A673 (cell line): ENCODE data around the gene ENTR1. TPM values are rescaled to one million over a fixed set of nuclear protein-coding genes. Genes with fewer than 3 reads are reported as not detected.

Experiments used
- BruUV-seq: library from RNA; stranded (reverse); fragments of 400-500 nt; replicated peaks from 2 replicates; lab custom pipeline; 2021; lab: Mats Ljungman, UMichigan
- CTCF ChIA-PET: fragments of 300-600 bp; sonication (Branson Sonifier 250); formaldehyde crosslinking; loops from one replicate; lab custom pipeline; 2022; ENCODE audit warnings: antibody characterized with exemption; lab: Charles Lee
- POLR2A ChIA-PET: fragments of 300-600 bp; sonication (Branson Sonifier 250); formaldehyde crosslinking; loops from one replicate; lab custom pipeline; 2022; ENCODE audit warnings: antibody characterized with exemption; ENCODE audit not compliant: low non-redundant PET; lab: Charles Lee
- DNase-seq: peaks from one replicate; pipeline ENCODE4 v3.0.0-alpha.2; 2015; ENCODE audit warnings: low spot score
- H3K27ac ChIP-seq: fragments of 200-600 bp; sonication (generic); 2 replicates; pipeline ENCODE4 v1.5.1; 2016; ENCODE audit warnings: mixed run types, low read depth, mild to moderate bottlenecking, mixed read lengths, antibody characterized with exemption, low read length; ENCODE audit not compliant: poor library complexity, severe bottlenecking
- H3K27me3 ChIP-seq: fragments of 200-600 bp; sonication (generic); replicated peaks from 2 replicates; pipeline ENCODE4 v1.6.1; 2017; ENCODE audit warnings: mixed run types, low read depth, mild to moderate bottlenecking, mixed read lengths, antibody characterized with exemption, low read length; ENCODE audit not compliant: insufficient read depth, poor library complexity
- H3K36me3 ChIP-seq: fragments of 200-600 bp; sonication (generic); 2 replicates; pipeline ENCODE4 v1.6.1; 2016; ENCODE audit warnings: mixed run types, mild to moderate bottlenecking, mixed read lengths, antibody characterized with exemption, low read length; ENCODE audit not compliant: insufficient read depth, poor library complexity, severe bottlenecking
- H3K4me1 ChIP-seq: fragments of 200-600 bp; sonication (generic); 2 replicates; pipeline ENCODE4 v1.6.1; 2017; ENCODE audit warnings: mixed run types, mild to moderate bottlenecking, mixed read lengths, antibody characterized with exemption, low read length; ENCODE audit not compliant: insufficient read depth, poor library complexity, severe bottlenecking
- H3K4me3 ChIP-seq: fragments of 200-600 bp; sonication (generic); 2 replicates; pipeline ENCODE4 v1.5.1; 2016; ENCODE audit warnings: low read depth, mixed run types, mild to moderate bottlenecking, mixed read lengths, low read length; ENCODE audit not compliant: poor library complexity, severe bottlenecking
- H3K9me3 ChIP-seq: fragments of 200-600 bp; sonication (generic); 2 replicates; pipeline ENCODE4 v1.6.1; 2016; ENCODE audit warnings: mixed run types, low read depth, mild to moderate bottlenecking, mixed read lengths, antibody characterized with exemption, low read length; ENCODE audit not compliant: poor library complexity, severe bottlenecking
- CTCF ChIP-seq: fragments of 300-800, 200-600 bp; sonication (generic); conservative IDR thresholded peaks from 2 replicates; pipeline ENCODE4 v1.5.1; 2017; ENCODE audit warnings: low read depth, mild to moderate bottlenecking, antibody characterized with exemption, low read length, moderate library complexity, mixed read lengths
- EZH2 ChIP-seq: fragments of 200-600 bp; sonication (generic); IDR thresholded peaks from 2 replicates; pipeline ENCODE4 v1.6.1; 2017; ENCODE audit warnings: borderline replicate concordance, low read depth, mild to moderate bottlenecking, mixed read lengths, antibody characterized with exemption, low read length; ENCODE audit not compliant: poor library complexity, severe bottlenecking
- intact Hi-C: fragments of 100-400 bp; cut with micrococcal nuclease; formaldehyde crosslinking; loops from one replicate; pipeline ENCODE4 v1.10.0; 2022; ENCODE audit not compliant: unreplicated experiment
- total RNA-seq: library from RNA; stranded (reverse); gene quantifications from 2 replicates; pipeline ENCODE4 v1.2.3, GENCODE V29; 2021

Gene ENTR1
- total RNA-seq, 1 experiment from 2014 or later, result 146 TPM

DNA sequence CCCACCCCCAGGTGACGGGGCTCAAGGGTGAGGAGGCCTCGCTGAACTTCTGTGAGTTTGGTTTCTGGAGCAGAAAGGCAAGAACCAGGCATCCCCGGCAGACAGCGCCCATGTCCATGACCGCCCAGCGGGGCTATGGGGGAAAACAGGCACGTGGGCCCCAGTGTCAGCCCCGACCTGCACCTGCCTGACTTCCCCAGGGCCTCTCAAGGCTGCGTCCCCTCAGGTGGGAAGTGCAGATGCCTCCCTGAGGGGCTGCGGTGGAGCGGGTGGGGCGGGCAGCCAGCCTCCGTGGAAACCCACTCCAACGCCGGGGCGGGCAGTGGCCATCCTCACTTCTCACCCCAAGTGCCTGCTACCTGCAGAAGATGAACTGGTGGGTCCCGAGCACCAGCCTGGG is 30.0 kb downstream of the ENTR1 start:
- intact Hi-C loops, result no loop called here
- peaks cover 52% of the 10 kb centered on the region for H3K36me3 ChIP-seq

GRCh38 chr9:136379891-136380290 is 30.5 kb downstream of the ENTR1 start:
- H3K36me3 ChIP-seq, result peaks cover 52% of the 10 kb centered on the region
- POLR2A ChIA-PET, result no interaction called here
- CTCF ChIA-PET, result no interaction called here

More for the DNA sequence above, 30.0 kb downstream of the ENTR1 start:
- no peak for DNase-seq
- Histone ChIP-seq H3K27me3 (no peaks in the 10 kb centered on the region), H3K9me3 (no peaks in the 10 kb centered on the region), H3K27ac (no peak overlapping the region), H3K4me3 (no peak overlapping the region), H3K4me1 (no peaks in the 10 kb centered on the region)
- BruUV-seq, result no TSS peak
- ChIA-PET CTCF (no interaction called here), POLR2A (no interaction called here)
- no peak for TF ChIP-seq CTCF
- TF ChIP-seq EZH2, result no peak

DNA sequence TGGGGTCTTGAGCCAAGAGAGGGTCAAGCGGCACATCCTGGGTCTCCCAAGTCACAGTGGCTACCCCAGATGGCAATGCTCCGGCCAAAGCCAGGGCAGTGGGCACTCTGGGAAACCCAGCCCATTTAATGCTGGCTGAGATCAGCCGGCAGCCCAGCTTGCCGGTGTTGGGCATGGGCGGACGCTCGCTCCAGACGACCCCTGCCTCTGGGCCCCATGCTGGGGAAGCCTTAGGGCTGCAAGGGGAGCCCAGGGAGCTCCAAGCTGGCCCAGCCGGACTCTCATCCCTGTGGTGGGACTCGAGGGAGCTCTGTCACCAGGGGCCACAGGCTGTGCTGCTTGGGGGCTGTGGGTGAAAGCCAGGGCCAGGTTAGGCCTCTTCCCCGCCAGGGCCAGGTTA is 31.0 kb downstream of the ENTR1 start:
- no peaks in the 10 kb centered on the region for H3K4me1 ChIP-seq
- DNase-seq, result no peak
- intact Hi-C loops, result no loop called here
- no peaks in the 10 kb centered on the region for H3K27me3 ChIP-seq
- H3K36me3 ChIP-seq, result peaks cover 47% of the 10 kb centered on the region
- BruUV-seq, result no TSS peak
- POLR2A ChIA-PET, result no interaction called here
- H3K27ac ChIP-seq, result no peak overlapping the region
- no peak for TF ChIP-seq EZH2
- TF ChIP-seq CTCF, result no peak
- CTCF ChIA-PET, result no interaction called here
- no peaks in the 10 kb centered on the region for H3K9me3 ChIP-seq
- no peak overlapping the region for H3K4me3 ChIP-seq

More at GRCh38 chr9:136379891-136380290, 30.5 kb downstream of the ENTR1 start:
- no peak for DNase-seq
- Histone ChIP-seq H3K27me3 (no peaks in the 10 kb centered on the region), H3K27ac (no peak overlapping the region), H3K4me1 (no peaks in the 10 kb centered on the region), H3K4me3 (no peak overlapping the region), H3K9me3 (no peaks in the 10 kb centered on the region)
- BruUV-seq, result no TSS peak
- intact Hi-C loops, result no loop called here
- TF ChIP-seq CTCF, result no peak
